Measurements from ENCODE around the gene PIK3IP1.

The PIK3IP1 gene

DNA sequence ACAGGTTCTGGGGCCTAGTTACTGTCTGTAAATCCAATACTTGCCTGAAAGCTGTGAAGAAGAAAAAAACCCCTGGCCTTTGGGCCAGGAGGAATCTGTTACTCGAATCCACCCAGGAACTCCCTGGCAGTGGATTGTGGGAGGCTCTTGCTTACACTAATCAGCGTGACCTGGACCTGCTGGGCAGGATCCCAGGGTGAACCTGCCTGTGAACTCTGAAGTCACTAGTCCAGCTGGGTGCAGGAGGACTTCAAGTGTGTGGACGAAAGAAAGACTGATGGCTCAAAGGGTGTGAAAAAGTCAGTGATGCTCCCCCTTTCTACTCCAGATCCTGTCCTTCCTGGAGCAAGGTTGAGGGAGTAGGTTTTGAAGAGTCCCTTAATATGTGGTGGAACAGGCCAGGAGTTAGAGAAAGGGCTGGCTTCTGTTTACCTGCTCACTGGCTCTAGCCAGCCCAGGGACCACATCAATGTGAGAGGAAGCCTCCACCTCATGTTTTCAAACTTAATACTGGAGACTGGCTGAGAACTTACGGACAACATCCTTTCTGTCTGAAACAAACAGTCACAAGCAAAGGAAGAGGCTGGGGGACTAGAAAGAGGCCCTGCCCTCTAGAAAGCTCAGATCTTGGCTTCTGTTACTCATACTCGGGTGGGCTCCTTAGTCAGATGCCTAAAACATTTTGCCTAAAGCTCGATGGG, 13.5 kb downstream of the PIK3IP1 start:
- no peak for DNase-seq (ENCODE audit: low read depth)

DNA sequence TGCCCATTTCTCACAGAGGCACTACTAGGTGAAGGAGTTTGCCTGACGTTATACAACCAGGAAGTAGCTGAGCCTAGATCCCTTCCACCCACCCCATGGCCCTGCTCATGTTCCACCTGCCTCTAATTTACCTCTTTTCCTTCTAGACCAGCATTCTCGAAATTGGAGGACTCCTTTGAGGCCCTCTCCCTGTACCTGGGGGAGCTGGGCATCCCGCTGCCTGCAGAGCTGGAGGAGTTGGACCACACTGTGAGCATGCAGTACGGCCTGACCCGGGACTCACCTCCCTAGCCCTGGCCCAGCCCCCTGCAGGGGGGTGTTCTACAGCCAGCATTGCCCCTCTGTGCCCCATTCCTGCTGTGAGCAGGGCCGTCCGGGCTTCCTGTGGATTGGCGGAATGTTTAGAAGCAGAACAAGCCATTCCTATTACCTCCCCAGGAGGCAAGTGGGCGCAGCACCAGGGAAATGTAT, 14.1 kb downstream of the PIK3IP1 start:
- DNase-seq (ENCODE audit: low read depth), result no peak

DNA sequence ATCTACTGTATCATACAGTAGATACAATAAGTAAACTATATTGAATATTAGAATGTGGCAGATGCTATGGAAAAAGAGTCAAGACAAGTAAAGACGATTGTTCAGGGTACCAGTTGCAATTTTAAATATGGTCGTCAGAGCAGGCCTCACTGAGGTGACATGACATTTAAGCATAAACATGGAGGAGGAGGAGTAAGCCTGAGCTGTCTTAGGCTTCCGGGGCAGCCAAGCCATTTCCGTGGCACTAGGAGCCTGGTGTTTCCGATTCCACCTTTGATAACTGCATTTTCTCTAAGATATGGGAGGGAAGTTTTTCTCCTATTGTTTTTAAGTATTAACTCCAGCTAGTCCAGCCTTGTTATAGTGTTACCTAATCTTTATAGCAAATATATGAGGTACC, 14.5 kb downstream of the PIK3IP1 start:
- no peak for DNase-seq (ENCODE audit: low read depth)

DNA sequence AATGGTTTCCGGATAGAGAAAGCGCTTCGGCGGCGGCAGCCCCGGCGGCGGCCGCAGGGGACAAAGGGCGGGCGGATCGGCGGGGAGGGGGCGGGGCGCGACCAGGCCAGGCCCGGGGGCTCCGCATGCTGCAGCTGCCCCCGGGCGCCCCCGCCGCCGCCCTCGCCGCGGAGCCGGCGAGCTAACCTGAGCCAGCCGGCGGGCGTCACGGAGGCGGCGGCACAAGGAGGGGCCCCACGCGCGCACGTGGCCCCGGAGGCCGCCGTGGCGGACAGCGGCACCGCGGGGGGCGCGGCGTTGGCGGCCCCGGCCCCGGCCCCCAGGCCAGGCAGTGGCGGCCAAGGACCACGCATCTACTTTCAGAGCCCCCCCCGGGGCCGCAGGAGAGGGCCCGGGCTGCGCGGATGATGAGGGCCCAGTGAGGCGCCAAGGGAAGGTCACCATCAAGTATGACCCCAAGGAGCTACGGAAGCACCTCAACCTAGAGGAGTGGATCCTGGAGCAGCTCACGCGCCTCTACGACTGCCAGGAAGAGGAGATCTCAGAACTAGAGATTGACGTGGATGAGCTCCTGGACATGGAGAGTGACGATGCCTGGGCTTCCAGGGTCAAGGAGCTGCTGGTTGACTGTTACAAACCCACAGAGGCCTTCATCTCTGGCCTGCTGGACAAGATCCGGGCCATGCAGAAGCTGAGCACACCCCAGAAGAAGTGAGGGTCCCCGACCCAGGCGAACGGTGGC, 15.7 kb downstream of the PIK3IP1 start:
- DNase-seq (ENCODE audit: low read depth), result no peak

DNA sequence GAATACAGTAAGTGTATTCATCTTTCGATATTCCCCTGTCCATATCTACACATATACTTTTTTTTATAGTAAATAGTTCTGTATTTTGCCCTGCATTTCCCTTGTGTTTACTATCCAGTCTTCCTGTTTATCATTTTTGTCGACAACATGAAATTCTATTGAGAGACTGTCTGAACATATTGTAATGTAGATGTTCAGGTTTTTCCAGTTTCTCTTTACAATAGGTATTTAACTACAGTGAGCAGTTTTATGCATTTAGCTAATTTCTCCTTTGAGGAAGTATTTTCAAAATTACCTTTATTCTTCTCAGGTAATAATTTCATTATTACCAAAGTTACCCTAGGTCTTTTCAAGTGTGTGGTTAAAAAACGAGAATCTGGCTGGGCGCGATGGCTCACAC, 16.7 kb downstream of the PIK3IP1 start:
- no peak for DNase-seq (ENCODE audit: low read depth)

DNA sequence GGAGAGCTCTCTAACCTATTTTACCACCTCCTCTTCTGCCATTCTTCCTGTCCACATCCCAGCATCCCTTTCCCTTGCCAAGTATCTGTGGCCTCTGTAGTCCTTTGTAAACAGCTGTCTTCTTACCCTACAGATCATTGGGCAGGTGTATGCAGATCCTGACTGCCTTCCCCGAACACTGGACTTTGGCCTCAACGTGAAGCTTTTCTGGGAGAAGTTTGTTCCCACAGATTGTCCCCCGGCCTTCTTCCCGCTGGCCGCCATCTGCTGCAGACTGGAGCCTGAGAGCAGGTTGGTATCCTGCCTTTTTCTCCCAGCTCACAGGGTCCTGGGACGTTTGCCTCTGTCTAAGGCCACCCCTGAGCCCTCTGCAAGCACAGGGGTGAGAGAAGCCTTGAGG, 17.3 kb downstream of the PIK3IP1 start:
- DNase-seq (ENCODE audit: low read depth), result no peak

DNA sequence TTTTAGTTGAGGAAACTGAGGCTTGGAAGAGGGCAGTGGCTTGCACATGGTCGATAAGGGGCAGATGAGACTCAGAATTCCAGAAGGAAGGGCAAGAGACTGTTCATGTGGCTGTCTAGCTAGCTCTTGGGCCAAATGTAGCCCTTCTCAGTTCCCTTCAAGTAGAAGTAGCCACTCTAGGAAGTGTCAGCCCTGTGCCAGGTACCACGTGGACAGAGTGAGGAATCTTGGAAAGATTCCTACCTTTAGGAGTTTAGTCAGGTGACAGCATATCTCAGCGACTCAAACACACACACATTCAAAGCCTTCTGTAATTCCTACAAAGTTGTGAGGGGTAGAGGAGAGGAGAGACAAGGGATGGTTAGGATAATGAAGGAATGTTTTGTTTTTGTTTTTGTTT, 18.3 kb downstream of the PIK3IP1 start:
- no peak for DNase-seq (ENCODE audit: low read depth)

DNA sequence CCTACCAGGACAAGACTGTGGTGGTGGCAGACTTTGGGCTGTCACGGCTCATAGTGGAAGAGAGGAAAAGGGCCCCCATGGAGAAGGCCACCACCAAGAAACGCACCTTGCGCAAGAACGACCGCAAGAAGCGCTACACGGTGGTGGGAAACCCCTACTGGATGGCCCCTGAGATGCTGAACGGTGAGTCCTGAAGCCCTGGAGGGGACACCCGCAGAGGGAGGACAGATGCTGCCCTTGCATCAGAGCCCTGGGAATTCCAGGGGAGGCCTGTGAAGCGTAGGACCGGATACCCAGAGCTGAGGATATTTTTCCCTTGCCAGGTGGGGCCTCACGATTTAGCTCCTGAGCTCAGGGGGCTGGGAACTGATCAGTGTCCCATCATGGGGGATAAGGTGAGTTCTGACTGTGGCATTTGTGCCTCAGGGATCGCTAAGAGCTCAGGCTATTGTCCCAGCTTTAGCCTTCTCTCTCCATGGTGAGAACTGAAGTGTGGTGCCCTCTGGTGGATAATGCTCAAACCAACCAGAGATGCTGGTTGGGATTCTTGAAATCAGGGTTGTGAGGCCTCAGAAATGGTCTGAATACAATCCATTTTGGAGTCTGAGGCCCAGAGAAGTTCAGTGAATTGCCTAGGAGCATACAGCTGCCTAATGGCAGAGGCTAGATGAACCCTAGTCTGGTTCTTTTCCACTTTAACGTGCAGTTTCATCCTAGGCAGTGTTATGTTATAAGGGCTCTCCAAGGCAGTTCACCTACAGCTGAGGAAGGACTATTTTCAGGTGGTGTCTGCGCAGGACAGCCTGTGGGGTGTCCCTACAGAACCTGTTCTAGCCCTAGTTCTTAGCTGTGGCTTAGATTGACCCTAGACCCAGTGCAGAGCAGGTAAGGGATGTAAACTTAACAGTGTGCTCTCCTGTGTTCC, 19.5 kb downstream of the PIK3IP1 start:
- DNase-seq (ENCODE audit: low read depth), result peak; percentile 54

DNA sequence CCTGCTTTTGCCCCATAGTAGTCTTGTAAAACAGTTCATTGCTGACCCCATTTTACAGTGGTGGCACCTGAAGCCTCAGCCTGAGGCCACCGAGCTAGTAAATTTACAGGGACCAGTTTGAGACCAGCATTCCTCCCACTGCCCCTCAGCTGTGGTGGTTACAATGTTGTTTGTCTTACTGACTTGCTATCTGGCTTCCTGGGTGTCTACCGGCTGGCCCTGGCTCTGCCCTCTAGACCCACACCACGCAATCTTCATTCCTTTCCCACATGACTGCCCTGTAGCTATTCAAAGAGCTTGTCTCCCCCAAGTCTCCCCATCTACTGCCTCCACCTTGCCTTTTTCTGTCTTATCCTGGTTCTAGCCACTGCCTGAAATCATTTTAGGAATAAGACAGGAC, 20.8 kb downstream of the PIK3IP1 start:
- no peak for DNase-seq (ENCODE audit: low read depth)

DNA sequence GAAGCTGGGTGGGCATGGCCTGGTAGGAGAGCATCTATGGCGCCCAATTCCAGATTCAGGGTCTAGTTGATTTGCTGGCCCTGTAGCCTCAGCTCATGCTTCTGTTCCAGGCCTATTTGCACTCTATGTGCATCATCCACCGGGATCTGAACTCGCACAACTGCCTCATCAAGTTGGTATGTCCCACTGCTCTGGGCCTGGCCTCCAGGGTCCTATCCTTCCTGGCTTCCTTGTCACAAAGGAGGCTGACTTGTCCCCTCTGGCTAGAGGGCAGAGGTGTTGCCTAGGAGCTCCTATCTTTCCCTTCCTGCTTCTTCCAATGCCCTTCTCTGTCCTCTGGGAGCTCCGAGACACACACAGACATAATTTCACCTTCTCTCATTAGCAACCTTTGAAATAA, 21.3 kb downstream of the PIK3IP1 start:
- DNase-seq (ENCODE audit: low read depth), result no peak

DNA sequence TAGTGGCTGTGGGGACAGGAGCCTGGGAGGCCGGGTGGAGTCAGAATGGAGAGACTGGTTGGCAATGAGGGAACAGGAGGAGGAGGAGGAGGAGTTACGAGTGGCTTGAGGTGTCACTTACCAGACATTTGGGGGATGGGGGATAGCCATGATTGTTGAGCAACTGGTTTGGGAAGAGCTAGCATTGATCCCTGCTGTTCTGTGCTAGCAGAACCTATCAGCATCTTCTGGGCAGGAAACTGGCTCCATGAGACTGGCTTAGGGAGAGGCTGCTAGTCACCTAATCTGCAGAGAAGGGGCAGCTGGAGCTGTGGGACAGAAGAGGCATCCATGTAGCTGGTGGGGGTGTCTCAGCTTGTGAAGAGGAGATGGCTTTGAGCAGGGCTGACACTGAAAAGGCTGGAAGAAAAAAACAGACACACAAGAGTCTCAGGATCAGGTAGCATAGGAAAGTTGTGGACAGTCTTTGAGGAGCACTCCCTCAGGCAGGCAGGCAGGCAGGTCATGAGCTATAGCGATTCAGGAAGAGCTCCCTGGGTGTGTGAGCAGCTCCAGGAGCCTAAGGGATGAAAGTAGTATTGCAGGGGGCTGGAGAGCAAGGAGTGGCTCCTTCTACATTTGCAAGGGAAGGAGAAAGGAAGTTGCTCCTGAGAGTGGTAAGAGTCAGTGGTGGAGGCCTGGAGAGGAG, 22.3 kb downstream of the PIK3IP1 start:
- DNase-seq (ENCODE audit: low read depth), result no peak

DNA sequence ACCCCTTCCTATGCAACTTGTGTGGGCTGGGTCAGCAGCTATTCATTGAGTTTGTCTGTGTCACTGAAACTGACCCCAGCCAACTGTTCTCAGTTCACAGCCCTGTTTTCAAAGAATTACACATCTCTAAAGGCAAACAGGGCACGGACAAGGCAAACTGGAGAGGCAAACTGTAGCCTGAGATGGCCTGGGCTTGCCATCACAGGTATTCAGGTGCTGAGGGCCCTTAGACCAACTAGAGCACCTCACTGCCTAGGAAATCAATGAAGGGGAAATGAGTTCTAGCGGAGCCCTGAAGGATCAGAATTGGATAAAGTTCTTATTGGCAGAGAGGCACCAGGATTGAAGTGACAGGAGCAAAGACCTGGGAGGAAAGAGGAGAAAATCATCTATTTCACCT, 24.0 kb downstream of the PIK3IP1 start:
- no peak for DNase-seq (ENCODE audit: low read depth)

DNA sequence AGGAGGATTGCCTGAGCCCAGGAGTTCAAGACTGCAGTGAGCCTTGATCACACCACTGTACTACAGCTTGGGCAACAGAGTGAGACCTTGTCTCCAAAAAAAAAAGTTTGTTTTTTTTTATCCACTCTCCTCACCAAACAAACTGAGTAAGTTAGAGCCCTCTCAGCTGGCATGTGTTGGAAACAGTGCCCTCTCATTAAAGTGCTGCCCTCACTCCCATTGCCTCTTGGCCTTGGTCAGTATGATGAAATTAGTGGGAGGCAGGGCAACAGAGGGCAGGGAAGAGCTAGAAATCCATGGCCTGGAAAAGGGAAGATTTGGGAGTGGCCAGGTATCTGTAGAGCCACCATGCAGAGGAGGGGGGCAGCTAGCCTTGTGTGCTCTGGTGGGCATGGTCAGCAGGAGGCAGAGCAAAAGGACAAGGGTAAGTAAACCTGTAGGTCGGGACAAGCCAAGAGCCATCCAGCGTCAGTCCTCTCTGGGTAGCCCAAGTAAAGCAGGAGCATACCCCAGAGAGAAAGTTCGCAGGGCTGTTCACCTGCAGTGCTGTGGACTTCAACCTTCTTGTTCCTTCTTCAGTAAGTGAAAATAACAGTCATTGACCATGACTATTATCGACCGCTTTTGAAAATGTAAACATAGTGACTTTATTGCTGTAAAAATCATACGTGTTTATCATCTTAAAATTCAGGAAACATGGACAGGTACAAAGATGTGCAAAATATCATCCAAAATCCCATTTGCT, 28.2 kb downstream of the PIK3IP1 start:
- no peak for DNase-seq (ENCODE audit: low read depth)

DNA sequence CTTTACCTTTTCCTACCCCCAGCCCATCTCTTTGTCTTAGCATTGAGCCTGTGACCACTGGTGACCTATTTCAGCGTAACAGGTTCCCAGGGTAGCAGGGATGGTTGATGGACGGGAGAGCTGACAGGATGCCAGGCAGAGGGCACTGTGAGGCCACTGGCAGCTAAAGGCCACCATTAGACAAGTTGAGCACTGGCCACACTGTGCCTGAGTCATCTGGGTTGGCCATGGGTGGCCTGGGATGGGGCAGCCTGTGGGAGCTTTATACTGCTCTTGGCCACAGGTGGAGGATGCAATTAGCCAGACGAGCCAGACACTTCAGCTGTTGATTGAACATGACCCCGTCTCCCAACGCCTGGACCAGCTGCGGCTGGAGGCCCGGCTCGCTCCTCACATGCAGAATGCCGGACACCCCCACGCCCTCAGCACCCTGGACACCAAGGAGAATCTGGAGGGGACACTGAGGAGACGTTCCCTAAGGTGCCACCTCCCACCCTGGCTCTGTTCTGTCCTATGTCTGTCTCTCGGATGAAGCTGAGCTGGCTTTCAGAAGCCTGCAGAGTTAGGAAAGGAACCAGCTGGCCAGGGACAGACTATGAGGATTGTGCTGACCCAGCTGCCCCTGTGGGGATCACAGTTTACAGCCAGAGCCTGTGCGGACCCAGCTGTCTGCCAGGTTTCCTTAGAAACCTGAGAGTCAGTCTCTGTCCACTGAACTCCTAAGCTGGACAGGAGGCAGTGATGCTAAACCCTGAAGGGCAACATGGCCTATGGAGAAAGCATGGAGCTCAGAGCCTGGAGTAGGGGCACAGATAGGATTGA, 29.8 kb downstream of the PIK3IP1 start:
- no peak for DNase-seq (ENCODE audit: low read depth)

DNA sequence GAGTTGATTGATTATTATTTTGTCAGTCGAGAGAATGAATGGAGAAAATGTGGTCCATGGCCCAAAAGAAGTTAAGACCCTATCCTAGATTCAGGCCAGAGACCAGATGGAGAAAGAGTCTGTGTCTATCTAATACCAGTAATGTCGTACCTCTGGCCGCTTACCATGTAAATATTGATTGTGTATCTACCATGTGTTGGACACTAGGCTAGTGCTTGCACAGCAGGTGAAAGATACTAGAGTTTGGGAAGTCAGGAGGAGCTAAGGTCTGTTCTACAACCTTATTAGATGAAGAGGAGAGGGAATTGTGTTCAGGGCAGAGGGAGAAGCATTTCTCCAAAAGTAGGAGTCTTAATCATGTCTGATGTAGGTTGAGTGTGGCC, 31.8 kb downstream of the PIK3IP1 start:
- no peak for DNase-seq (ENCODE audit: low read depth)

DNA sequence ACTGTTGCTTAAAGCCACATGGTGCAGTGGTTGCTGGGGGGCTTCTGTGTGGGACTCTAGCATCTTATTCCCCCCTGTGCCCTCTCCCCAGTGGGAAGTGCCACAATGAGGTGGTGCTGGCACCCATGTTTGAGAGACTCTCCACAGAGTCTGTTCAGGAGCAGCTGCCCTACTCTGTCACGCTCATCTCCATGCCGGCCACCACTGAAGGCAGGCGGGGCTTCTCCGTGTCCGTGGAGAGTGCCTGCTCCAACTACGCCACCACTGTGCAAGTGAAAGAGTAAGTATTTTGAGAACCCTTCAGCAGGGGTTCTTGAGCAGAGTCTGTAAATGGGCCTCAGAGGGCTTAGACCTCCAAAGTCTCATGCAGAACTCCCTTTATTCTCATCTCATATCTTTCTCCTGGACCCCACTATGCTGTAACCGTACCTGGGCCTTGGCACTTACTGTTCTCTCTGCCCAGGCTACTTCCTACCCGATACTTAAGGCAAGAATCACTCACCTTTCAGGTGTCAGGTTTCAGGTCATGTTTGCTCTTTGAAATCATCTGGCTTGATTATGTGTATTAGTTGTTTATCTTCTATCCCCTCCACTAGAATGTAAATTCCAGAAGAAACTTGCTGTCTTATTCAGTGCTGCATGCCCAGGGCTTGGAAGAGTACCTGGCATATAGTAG, 32.4 kb downstream of the PIK3IP1 start:
- no peak for DNase-seq (ENCODE audit: low read depth)

DNA sequence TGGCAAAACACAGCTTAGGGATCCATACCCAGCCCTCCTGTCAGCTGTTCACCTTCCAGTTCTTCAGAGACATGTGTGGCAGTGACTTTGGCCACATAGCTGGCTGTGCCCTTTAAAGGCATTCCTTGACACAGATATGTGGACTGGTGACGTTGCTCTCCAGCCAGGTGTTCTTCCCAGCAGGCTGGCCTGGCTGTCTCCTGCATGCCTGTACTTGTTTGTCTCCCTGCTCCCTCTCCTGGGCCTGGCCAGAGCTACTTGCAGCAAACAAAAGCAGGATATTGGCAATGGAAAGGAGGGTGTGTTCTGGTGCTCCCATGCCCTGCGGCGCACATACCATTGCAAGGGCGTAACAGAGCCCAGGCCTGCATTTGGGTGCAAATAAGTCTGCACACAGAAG, 38.3 kb downstream of the PIK3IP1 start:
- no peak for DNase-seq (ENCODE audit: low read depth)

DNA sequence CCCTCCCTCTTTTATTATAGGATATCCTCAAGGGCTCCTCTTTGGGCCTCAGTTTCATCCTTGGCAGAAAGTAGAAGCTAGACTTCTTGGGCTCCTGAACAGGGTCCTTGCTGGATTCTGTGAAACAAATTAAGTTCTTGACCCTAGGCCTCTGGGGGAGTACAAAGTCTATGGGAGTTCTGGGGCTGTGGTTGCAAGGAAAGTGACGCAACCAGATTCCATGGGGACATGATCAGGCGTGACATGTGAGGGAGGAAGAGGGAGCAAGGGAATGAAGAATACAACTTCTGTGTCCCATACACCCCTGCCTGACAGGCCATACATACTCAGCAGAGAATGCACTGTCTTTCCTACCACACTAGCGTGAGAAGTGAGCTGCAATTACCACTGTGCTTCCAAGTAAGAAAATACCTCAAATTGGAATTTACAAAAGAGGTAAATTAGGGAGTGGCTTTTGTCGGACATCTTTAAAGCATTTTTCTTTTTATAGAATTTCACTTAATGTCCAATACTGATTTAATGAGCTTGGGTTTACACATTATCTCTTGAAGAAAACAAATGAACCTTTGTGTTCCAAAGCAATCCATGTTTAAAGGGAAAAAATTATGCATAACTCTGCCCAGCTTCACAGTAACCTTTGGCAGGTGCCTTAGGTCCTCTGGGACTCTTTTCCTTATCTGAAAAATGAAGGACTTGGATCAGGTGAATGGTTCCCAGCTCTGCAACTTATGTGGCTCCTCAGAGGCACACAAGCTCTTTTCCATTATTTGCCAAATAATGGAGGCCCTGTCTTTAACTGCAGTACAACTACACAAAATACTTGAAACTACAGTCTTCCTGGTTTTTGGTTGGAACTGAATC, 41.3 kb downstream of the PIK3IP1 start:
- no peak for DNase-seq (ENCODE audit: low read depth)
